ENCODE data around the gene SLC2A8. TPM values are rescaled to one million over a fixed set of nuclear protein-coding genes. Genes with fewer than 3 reads are reported as not detected.
A peak's percentile ranks its signal among the peaks of the same experiment; 100 is the strongest.

Gene SLC2A8
- total RNA-seq, 1 donor from 2014 or later: 13.8 TPM

DNA sequence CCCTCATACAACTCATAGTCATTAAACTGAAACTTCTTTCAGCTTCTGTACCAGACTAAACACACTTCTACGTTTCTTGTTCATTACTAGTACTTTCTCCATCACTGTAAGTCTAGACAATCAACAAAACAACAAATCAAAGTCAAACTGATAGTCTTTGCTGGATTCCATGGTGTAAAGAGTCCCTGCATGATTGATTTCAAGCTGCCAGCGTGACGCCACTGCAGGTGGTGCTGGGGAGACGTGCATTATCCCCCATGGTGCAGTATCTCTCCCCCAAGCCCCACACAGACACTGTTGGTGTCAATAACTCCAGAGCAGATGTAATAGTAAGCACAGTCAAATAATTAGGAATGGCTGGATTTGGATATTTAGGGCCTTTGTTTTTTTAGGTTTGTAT, 10.7 kb upstream of the SLC2A8 start:
- H3K4me3 ChIP-seq: no peak overlapping the region
- peaks cover 7% of the 10 kb centered on the region for H3K4me1 ChIP-seq
- H3K27me3 ChIP-seq: no peaks in the 10 kb centered on the region
- H3K27ac ChIP-seq: no peak overlapping the region
- TF ChIP-seq, protein P1, sequence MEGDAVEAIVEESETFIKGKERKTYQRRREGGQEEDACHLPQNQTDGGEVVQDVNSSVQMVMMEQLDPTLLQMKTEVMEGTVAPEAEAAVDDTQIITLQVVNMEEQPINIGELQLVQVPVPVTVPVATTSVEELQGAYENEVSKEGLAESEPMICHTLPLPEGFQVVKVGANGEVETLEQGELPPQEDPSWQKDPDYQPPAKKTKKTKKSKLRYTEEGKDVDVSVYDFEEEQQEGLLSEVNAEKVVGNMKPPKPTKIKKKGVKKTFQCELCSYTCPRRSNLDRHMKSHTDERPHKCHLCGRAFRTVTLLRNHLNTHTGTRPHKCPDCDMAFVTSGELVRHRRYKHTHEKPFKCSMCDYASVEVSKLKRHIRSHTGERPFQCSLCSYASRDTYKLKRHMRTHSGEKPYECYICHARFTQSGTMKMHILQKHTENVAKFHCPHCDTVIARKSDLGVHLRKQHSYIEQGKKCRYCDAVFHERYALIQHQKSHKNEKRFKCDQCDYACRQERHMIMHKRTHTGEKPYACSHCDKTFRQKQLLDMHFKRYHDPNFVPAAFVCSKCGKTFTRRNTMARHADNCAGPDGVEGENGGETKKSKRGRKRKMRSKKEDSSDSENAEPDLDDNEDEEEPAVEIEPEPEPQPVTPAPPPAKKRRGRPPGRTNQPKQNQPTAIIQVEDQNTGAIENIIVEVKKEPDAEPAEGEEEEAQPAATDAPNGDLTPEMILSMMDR (IDR thresholded peaks at IDR 0.05): no peak
- no peak for TF ChIP-seq POLR2A (IDR thresholded peaks at IDR 0.05)
- TF ChIP-seq POLR2AphosphoS5 (IDR thresholded peaks at IDR 0.05; ENCODE audit: insufficient read depth in 1 of 2, low read depth in 1 of 2): no peak
- DNase-seq (ENCODE audit: extremely low spot score in 2 of 2): peak in 1 of 2 donors; percentile 18
- no peaks in the 10 kb centered on the region for H3K36me3 ChIP-seq
- intact Hi-C loops (cut with DNase I): loop anchor here (10.0 kb wide), 1 partner anchor 71 kb away; no protein-coding TSS in a partner anchor
- H3K9me3 ChIP-seq: no peaks in the 10 kb centered on the region

DNA sequence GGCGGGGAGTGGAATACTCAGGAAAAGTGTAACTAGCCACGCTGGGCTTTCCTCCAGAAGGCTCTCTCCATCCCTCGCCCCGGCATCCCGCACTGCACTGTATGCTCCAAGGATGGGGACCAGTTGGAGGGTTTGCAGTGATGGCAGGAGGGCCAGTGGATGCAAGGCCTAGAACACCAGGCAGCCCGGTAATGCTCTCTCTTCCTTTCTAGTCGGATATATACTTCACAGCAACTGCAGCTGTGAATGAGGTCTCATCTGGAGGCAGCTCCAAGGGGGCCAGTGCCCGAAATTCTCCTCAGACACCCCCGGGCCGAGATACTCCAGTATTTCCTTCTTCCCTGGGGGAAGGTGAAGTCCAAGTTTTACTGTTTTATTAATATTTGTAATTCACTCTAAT, 10.0 kb upstream of the SLC2A8 start:
- peaks cover 7% of the 10 kb centered on the region for H3K4me1 ChIP-seq
- H3K9me3 ChIP-seq: no peaks in the 10 kb centered on the region
- no peaks in the 10 kb centered on the region for H3K36me3 ChIP-seq
- peak in 1 of 2 donors; percentile 32 for DNase-seq (ENCODE audit: extremely low spot score in 2 of 2)
- no peaks in the 10 kb centered on the region for H3K27me3 ChIP-seq
- no peak overlapping the region for H3K27ac ChIP-seq
- intact Hi-C loops (cut with DNase I): loop anchor here (10.0 kb wide), 1 partner anchor 72 kb away; no protein-coding TSS in a partner anchor
- TF ChIP-seq, protein P1 (IDR thresholded peaks at IDR 0.05): no peak
- TF ChIP-seq POLR2A (IDR thresholded peaks at IDR 0.05) (no peak), POLR2AphosphoS5 (IDR thresholded peaks at IDR 0.05; ENCODE audit: insufficient read depth in 1 of 2, low read depth in 1 of 2) (no peak)
- no peak overlapping the region for H3K4me3 ChIP-seq

GRCh38 chr9:127388037-127388855, 8.7 kb upstream of the SLC2A8 start:
- DNase-seq (ENCODE audit: extremely low spot score in 2 of 2): no peak
- TF ChIP-seq POLR2A (IDR thresholded peaks at IDR 0.05) (no peak), POLR2AphosphoS5 (IDR thresholded peaks at IDR 0.05; ENCODE audit: insufficient read depth in 1 of 2, low read depth in 1 of 2) (peak in 1 of 2 donors; percentile 44)
- TF ChIP-seq, protein P1 (IDR thresholded peaks at IDR 0.05): no peak
- intact Hi-C loops (cut with DNase I): loop anchor here (10.0 kb wide), 1 partner anchor 73 kb away; no protein-coding TSS in a partner anchor
- H3K4me3 ChIP-seq: no peak overlapping the region
- peak overlapping the region; percentile 62 for H3K27ac ChIP-seq
- H3K4me1 ChIP-seq: peaks cover 7% of the 10 kb centered on the region
- H3K27me3 ChIP-seq: no peaks in the 10 kb centered on the region
- no peaks in the 10 kb centered on the region for H3K9me3 ChIP-seq
- H3K36me3 ChIP-seq: no peaks in the 10 kb centered on the region

DNA sequence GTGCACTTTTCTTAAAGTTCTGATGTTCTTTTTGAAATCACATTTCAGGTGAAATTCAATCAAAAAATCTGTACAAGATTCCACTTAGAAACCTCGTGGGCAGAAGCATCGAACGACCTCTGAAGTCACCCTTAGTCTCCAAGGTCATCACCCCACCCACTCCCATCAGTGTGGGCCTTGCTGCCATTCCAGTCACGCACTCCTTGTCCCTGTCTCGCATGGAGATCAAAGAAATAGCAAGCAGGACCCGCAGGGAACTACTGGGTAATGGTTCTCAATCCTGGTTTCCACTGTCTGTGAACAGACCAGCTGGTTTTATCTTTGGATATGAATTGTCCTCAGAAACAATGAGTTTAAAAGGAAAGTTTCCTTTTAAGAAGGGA, 8.1 kb upstream of the SLC2A8 start:
- TF ChIP-seq POLR2AphosphoS5 (IDR thresholded peaks at IDR 0.05; ENCODE audit: insufficient read depth in 1 of 2, low read depth in 1 of 2) (no peak), POLR2A (IDR thresholded peaks at IDR 0.05) (no peak)
- H3K4me3 ChIP-seq: no peak overlapping the region
- H3K9me3 ChIP-seq: no peaks in the 10 kb centered on the region
- H3K27ac ChIP-seq: peak overlapping the region; percentile 62
- H3K36me3 ChIP-seq: no peaks in the 10 kb centered on the region
- no peaks in the 10 kb centered on the region for H3K27me3 ChIP-seq
- H3K4me1 ChIP-seq: peaks cover 7% of the 10 kb centered on the region
- DNase-seq (ENCODE audit: extremely low spot score in 2 of 2): no peak
- intact Hi-C loops (cut with DNase I): loop anchor here (10.0 kb wide), 1 partner anchor 74 kb away; no protein-coding TSS in a partner anchor

- intact Hi-C loops (cut with DNase I): loop anchor here (10.0 kb wide), 1 partner anchor 75 kb away; no protein-coding TSS in a partner anchor
- H3K27ac ChIP-seq: peak overlapping the region; percentile 62
These were observed 7.4 kb upstream of the SLC2A8 start for GRCh38 chr9:127389381-127390247.

More at GRCh38 chr9:127389381-127390247, 7.4 kb upstream of the SLC2A8 start:
- no peak overlapping the region for H3K4me3 ChIP-seq
- H3K4me1 ChIP-seq: peaks cover 7% of the 10 kb centered on the region
- H3K36me3 ChIP-seq: no peaks in the 10 kb centered on the region
- no peak for DNase-seq (ENCODE audit: extremely low spot score in 2 of 2)
- no peaks in the 10 kb centered on the region for H3K9me3 ChIP-seq
- TF ChIP-seq, protein P1 (IDR thresholded peaks at IDR 0.05): no peak
- TF ChIP-seq POLR2A (IDR thresholded peaks at IDR 0.05): no peak
- no peak for TF ChIP-seq POLR2AphosphoS5 (IDR thresholded peaks at IDR 0.05; ENCODE audit: insufficient read depth in 1 of 2, low read depth in 1 of 2)
- H3K27me3 ChIP-seq: no peaks in the 10 kb centered on the region

All from vagina (tissue), 2 donors.